GM18502 (cell line): ENCODE results near the gene RFNG.

Experiments
- ATAC-seq: cut with Tn5 transposase; IDR thresholded peaks from one replicate; pipeline ENCODE4 v1.9.1; 2021; ENCODE audit warnings: mild to moderate bottlenecking; ENCODE audit not compliant: unreplicated experiment, poor library complexity

Gene RFNG

GRCh38 chr17:82061047-82061925 is 9.7 kb upstream of the RFNG start:
- no peak for ATAC-seq

GRCh38 chr17:82060614-82061013 is 9.0 kb upstream of the RFNG start:
- no peak for ATAC-seq

GRCh38 chr17:82060001-82060380 is 8.4 kb upstream of the RFNG start:
- no peak for ATAC-seq

- no peak for ATAC-seq
These were observed 7.8 kb upstream of the RFNG start for GRCh38 chr17:82059272-82060000.

GRCh38 chr17:82058855-82059249 is 7.2 kb upstream of the RFNG start:
- no peak for ATAC-seq

GRCh38 chr17:82058230-82058854 is 6.7 kb upstream of the RFNG start:
- no peak for ATAC-seq

- ATAC-seq: no peak
These were observed 5.4 kb upstream of the RFNG start for GRCh38 chr17:82056729-82057621.

- no peak for ATAC-seq
These were observed 4.5 kb upstream of the RFNG start for GRCh38 chr17:82055965-82056728.

GRCh38 chr17:82055023-82055964 is 3.7 kb upstream of the RFNG start:
- no peak for ATAC-seq

GRCh38 chr17:82054351-82055022 is 2.9 kb upstream of the RFNG start:
- no peak for ATAC-seq

GRCh38 chr17:82053556-82054263 is 2.1 kb upstream of the RFNG start:
- no peak for ATAC-seq

- ATAC-seq: no peak
These were observed 1.5 kb upstream of the RFNG start for GRCh38 chr17:82053130-82053529.

GRCh38 chr17:82052638-82053059 is 1.0 kb upstream of the RFNG start:
- no peak for ATAC-seq

- ATAC-seq: no peak
These were observed 610 bp downstream of the RFNG start for GRCh38 chr17:82050761-82051641.

- ATAC-seq: no peak
These were observed 1.4 kb downstream of the RFNG start for GRCh38 chr17:82050152-82050760.

- ATAC-seq: no peak
These were observed 2.1 kb downstream of the RFNG start for GRCh38 chr17:82049521-82049971.
